Activated CD8-positive, alpha-beta T cell treated with anti-CD3 and anti-CD28 coated beads, Interleukin-2, amount 10 ng/mL, durations not matched to agents 7 days and 5 days (primary cell): ENCODE results near the gene PATJ. TPM values are rescaled to one million over a fixed set of nuclear protein-coding genes. Genes with fewer than 3 reads are reported as not detected.
"Not testable (repeated sequence)": the region's sequence is repeated elsewhere in the genome, so short reads cannot be mapped to it uniquely, and the experiment has no call there.

ENCODE experiments used
- ATAC-seq: fragments of 150-1000 bp; cut with Tn5 transposase; one replicate; pipeline ENCODE4 v1.10.0; 2021; ENCODE audit warnings: moderate library complexity
- CTCF ChIA-PET: fragments of 350-600 bp; sonication (Branson Sonifier 250); formaldehyde crosslinking; loops from one replicate; lab custom pipeline; 2021; ENCODE audit warnings: antibody characterized with exemption; lab: Charles Lee
- POLR2A ChIA-PET: fragments of 350-600 bp; sonication (Branson Sonifier 250); formaldehyde crosslinking; loops from one replicate; lab custom pipeline; 2021; ENCODE audit warnings: antibody characterized with exemption; lab: Charles Lee
- DNase-seq: peaks from one replicate; pipeline ENCODE4 v3.0.0-alpha.2; 2020
- H3K27ac Mint-ChIP-seq: one replicate; pipeline ENCODE4 v1.8.0; 2021; ENCODE audit warnings: mild to moderate bottlenecking, mixed read lengths
- H3K27me3 Mint-ChIP-seq: one replicate; pipeline ENCODE4 v1.8.0; 2021; ENCODE audit warnings: low read depth, mixed read lengths
- H3K36me3 Mint-ChIP-seq: one replicate; pipeline ENCODE4 v1.8.0; 2021; ENCODE audit warnings: low read depth, mixed read lengths
- H3K4me1 Mint-ChIP-seq: one replicate; pipeline ENCODE4 v1.8.0; 2021; ENCODE audit warnings: low read depth, mixed read lengths
- H3K4me3 Mint-ChIP-seq: one replicate; pipeline ENCODE4 v1.8.0; 2021; ENCODE audit warnings: mild to moderate bottlenecking, mixed read lengths
- H3K9me3 Mint-ChIP-seq: one replicate; pipeline ENCODE4 v1.8.0; 2022; ENCODE audit warnings: mixed read lengths; ENCODE audit not compliant: insufficient read depth
- total RNA-seq, 2 experiments: library from RNA; stranded (reverse); gene quantifications; one replicate each; pipeline ENCODE4 v1.2.3, GENCODE V29; 2021

PATJ gene
- total RNA-seq, 2 experiments from 2014 or later, result 8.8 to 10.9 TPM

DNA sequence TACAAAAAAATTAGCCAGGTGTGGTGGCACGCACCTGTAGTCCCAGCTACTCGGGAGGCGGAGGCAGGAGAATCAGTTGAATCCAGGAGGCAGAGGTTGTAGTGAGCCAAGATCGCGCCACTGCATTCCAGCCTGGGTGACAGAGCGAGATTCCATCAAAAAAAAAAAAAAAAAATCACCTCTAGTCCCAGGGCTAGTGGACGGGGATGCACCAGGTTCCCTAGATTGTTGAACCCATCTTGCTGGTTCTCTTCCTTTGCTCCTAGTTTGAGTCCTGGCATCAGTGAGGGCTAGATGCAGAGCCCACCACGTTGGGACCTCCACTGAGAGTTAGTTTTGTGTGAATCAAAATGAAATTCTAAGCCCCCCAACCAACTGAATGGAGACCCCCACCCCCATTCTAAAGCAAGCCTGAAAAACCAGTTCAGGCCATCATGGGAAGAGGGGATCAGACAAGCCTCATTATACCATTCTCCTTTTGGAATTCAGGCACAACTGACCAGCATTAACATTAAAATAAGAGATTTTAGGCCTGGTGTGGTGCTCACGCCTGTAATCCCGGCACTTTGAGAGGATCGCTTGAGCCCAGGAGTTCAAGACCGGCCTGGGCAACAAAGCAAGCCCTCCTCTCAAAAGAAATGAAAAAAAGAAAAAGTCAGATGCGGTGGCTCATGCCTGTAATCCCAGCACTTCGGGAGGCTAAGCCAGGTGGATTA is 434.5 kb downstream of the PATJ start:
- no peaks in the 10 kb centered on the region for H3K36me3 Mint-ChIP-seq
- DNase-seq (no peak), ATAC-seq (no peak)
- H3K27me3 Mint-ChIP-seq, result no peaks in the 10 kb centered on the region
- no peaks in the 10 kb centered on the region for H3K9me3 Mint-ChIP-seq
- no peak overlapping the region for H3K4me3 Mint-ChIP-seq
- H3K4me1 Mint-ChIP-seq, result no peaks in the 10 kb centered on the region
- POLR2A ChIA-PET, result no interaction called here
- CTCF ChIA-PET, result interaction anchor here (0.6 to 2.2 kb wide), 8 partner anchors 227 to 569 kb away, joined by 3 to 39 read pairs (median 7); no protein-coding TSS in a partner anchor
- no peak overlapping the region for H3K27ac Mint-ChIP-seq

GRCh38 chr1:62177621-62178020 is 435.3 kb downstream of the PATJ start:
- Mint-ChIP-seq H3K27me3 (no peaks in the 10 kb centered on the region), H3K4me3 (no peak overlapping the region), H3K27ac (no peak overlapping the region), H3K4me1 (no peaks in the 10 kb centered on the region), H3K36me3 (no peaks in the 10 kb centered on the region), H3K9me3 (no peaks in the 10 kb centered on the region)
- ChIA-PET CTCF (no interaction called here), POLR2A (no interaction called here)
- no peak for ATAC-seq
- DNase-seq, result no peak

DNA sequence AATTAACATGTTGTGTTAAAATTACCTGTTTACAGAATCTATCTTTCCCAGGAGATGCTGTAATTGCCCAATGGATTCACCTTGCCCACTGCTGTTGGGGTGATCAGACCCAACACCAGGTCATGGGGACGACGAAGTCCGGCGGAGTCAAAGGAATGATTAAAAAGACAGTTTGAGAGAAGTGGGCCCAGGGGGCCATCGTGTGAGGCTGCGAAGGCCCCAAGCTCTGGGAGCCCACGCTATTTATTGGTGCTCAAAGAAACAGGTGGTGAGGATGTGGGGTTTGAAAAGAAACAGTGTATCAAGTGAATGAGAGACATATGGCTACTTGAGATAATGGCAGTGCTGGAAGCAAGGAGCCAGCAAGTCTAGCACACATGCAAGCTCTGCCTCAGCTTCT is 436.1 kb downstream of the PATJ start:
- no peak overlapping the region for H3K27ac Mint-ChIP-seq
- H3K27me3 Mint-ChIP-seq, result no peaks in the 10 kb centered on the region
- H3K36me3 Mint-ChIP-seq, result no peaks in the 10 kb centered on the region
- no peak overlapping the region for H3K4me3 Mint-ChIP-seq
- ATAC-seq, result no peak
- ChIA-PET POLR2A (no interaction called here), CTCF (no interaction called here)
- no peaks in the 10 kb centered on the region for H3K4me1 Mint-ChIP-seq
- no peak for DNase-seq
- H3K9me3 Mint-ChIP-seq, result no peaks in the 10 kb centered on the region

GRCh38 chr1:62180054-62180453 is 437.8 kb downstream of the PATJ start:
- POLR2A ChIA-PET, ATAC-seq, CTCF ChIA-PET, H3K4me3 Mint-ChIP-seq, H3K4me1 Mint-ChIP-seq, H3K36me3 Mint-ChIP-seq, H3K27ac Mint-ChIP-seq, H3K27me3 Mint-ChIP-seq, DNase-seq, H3K9me3 Mint-ChIP-seq: not testable (repeated sequence)

DNA sequence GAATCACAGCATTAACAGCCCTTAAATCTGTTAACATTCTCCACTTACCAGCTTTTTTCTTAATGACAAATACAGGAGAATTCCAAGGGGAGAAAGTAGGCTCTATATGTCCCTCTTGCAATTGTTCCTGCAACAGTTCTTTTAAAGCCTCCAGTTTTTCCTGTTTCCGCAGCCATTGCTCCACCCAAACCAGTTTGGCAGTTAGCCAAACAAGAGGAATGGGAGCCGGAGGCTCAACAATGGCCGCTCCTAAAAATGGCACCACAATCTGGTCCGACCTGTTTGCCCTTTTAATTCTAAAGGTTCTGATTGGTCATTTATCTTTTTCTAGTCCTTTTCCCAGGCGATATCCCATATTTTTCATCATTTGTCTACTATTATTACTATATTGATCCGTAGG is 438.4 kb downstream of the PATJ start:
- Mint-ChIP-seq H3K4me3 (no peak overlapping the region), H3K9me3 (no peaks in the 10 kb centered on the region), H3K4me1 (no peaks in the 10 kb centered on the region), H3K27ac (no peak overlapping the region), H3K36me3 (no peaks in the 10 kb centered on the region), H3K27me3 (no peaks in the 10 kb centered on the region)
- no peak for DNase-seq
- CTCF ChIA-PET, result no interaction called here
- no peak for ATAC-seq
- POLR2A ChIA-PET, result no interaction called here

GRCh38 chr1:62181532-62181931 is 439.3 kb downstream of the PATJ start:
- DNase-seq (no peak), ATAC-seq (no peak)
- POLR2A ChIA-PET, result no interaction called here
- CTCF ChIA-PET, result no interaction called here
- Mint-ChIP-seq H3K4me1 (no peaks in the 10 kb centered on the region), H3K4me3 (no peak overlapping the region), H3K27me3 (no peaks in the 10 kb centered on the region), H3K9me3 (no peaks in the 10 kb centered on the region), H3K27ac (no peak overlapping the region), H3K36me3 (no peaks in the 10 kb centered on the region)

- H3K27me3 Mint-ChIP-seq, H3K27ac Mint-ChIP-seq, H3K9me3 Mint-ChIP-seq, H3K4me3 Mint-ChIP-seq, H3K36me3 Mint-ChIP-seq, H3K4me1 Mint-ChIP-seq, CTCF ChIA-PET, ATAC-seq, DNase-seq, POLR2A ChIA-PET: not testable (repeated sequence)
These were observed 439.9 kb downstream of the PATJ start for GRCh38 chr1:62182157-62182556.

DNA sequence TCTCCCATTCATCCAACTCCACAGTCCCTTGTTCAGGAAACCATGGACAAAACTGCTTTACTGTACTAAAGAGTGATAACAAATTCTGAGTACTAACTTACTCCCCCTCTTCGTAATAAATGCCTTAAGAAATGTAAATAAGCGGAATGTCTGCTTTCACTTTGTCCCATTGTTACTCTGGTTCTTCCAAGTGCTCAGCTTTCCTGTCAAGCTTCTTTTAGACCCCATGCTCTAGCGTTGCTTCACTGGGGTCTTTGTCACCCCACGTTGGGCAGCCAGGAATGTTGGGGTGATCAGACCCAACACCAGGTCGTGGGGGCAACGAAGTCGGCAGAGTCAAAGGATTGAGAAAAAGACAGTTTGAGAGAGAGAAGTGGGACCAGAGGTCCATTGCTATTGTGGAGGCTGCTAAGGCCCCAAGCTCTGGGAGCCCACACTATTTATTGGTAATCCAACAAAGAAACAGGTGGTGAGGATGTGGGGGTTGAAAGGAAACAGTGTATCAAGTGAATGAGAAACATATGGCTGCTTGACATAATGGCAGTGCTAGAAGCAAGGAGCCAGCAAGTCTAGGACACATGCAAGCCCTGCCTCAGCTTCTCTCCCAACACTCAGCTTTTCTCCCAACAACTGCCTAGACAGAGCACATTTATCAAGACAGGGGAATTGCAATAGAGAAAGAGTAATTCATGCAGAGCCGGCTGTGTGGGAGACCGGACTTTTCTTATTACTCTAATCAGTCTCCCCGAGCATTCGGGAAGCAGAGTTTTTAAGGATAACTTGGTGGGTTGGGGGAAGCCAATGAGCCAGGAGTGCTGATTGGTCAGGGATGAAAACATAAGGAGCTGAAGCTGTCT is 441.1 kb downstream of the PATJ start:
- POLR2A ChIA-PET, H3K27ac Mint-ChIP-seq, DNase-seq, H3K4me1 Mint-ChIP-seq, H3K27me3 Mint-ChIP-seq, H3K36me3 Mint-ChIP-seq, CTCF ChIA-PET, H3K4me3 Mint-ChIP-seq, ATAC-seq, H3K9me3 Mint-ChIP-seq: not testable (repeated sequence)

DNA sequence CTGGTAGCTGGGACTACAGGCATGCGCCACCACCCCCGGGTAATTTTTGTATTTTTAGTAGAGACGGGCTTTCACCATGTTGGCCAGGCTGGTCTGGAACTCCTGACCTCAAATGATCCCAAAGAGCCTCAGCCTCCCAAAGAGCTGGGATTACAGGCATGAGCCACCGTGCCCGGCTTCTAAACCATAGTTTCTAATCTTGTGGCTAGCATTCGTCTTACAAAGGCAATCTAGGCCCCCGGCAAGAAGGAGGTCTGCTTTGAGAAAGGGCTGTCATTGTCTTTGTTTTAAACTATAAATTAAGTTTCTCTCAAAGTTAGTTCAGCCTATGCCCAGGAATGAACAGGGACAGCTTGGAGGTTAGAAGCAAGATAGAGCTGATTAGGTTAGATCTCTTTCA is 442.1 kb downstream of the PATJ start:
- CTCF ChIA-PET, result interaction anchor here (0.7 to 1.1 kb wide), 2 partner anchors 9 to 223 kb away, joined by 3 to 5 read pairs; no protein-coding TSS in a partner anchor
- POLR2A ChIA-PET, result no interaction called here
- Mint-ChIP-seq H3K4me3 (no peak overlapping the region), H3K27me3 (no peaks in the 10 kb centered on the region), H3K36me3 (no peaks in the 10 kb centered on the region), H3K4me1 (no peaks in the 10 kb centered on the region), H3K27ac (no peak overlapping the region), H3K9me3 (no peaks in the 10 kb centered on the region)
- no peak for DNase-seq
- ATAC-seq, result no peak

DNA sequence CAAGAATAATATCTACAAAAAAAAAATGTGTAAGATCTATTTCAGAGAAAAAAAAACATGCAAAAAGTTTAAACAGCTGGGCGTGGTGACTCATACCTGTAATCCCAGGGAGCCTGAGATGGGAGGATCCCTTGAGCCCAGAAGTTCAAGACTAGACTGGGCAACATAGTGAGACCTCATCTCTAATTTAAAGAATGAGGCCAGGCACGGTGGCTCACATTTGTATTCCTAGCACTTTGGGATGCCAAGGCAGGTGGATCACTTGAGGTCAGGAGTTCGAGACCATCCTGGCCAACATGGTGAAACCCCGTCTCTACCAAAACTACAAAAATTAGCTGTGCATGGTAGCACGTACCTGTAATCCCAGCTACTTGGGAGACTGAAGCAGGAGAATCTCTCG is 443.0 kb downstream of the PATJ start:
- H3K4me3 Mint-ChIP-seq, ATAC-seq, H3K9me3 Mint-ChIP-seq, H3K27ac Mint-ChIP-seq, H3K27me3 Mint-ChIP-seq, H3K4me1 Mint-ChIP-seq, H3K36me3 Mint-ChIP-seq, DNase-seq: not testable (repeated sequence)
- ChIA-PET CTCF (interaction anchor here (0.7 to 1.1 kb wide), 2 partner anchors 10 to 222 kb away, joined by 3 to 5 read pairs; no protein-coding TSS in a partner anchor), POLR2A (interaction anchor here (0.6 kb wide), 1 partner anchor 192 kb away, joined by 4 read pairs; no protein-coding TSS in a partner anchor)

- CTCF ChIA-PET, result no interaction called here
These were observed 443.4 kb downstream of the PATJ start for GRCh38 chr1:62185677-62186076.

GRCh38 chr1:62187548-62187947 is 445.3 kb downstream of the PATJ start:
- Mint-ChIP-seq H3K4me1 (no peaks in the 10 kb centered on the region), H3K4me3 (no peak overlapping the region), H3K27me3 (no peaks in the 10 kb centered on the region), H3K9me3 (no peaks in the 10 kb centered on the region), H3K27ac (no peak overlapping the region), H3K36me3 (no peaks in the 10 kb centered on the region)
- POLR2A ChIA-PET, result no interaction called here
- CTCF ChIA-PET, result no interaction called here
- no peak for ATAC-seq
- no peak for DNase-seq

More at GRCh38 chr1:62185677-62186076, 443.4 kb downstream of the PATJ start:
- Mint-ChIP-seq H3K4me3 (no peak overlapping the region), H3K36me3 (no peaks in the 10 kb centered on the region), H3K4me1 (no peaks in the 10 kb centered on the region), H3K9me3 (no peaks in the 10 kb centered on the region), H3K27ac (no peak overlapping the region), H3K27me3 (no peaks in the 10 kb centered on the region)
- ATAC-seq, result no peak
- POLR2A ChIA-PET, result interaction anchor here (0.6 kb wide), 1 partner anchor 192 kb away, joined by 4 read pairs; no protein-coding TSS in a partner anchor
- DNase-seq, result no peak
